Endometrial microvascular endothelial cells (primary cell): ENCODE data around the gene ICE2. TPM values are rescaled to one million over a fixed set of nuclear protein-coding genes. Genes with fewer than 3 reads are reported as not detected.
"Not testable (repeated sequence)": the region's sequence is repeated elsewhere in the genome, so short reads cannot be mapped to it uniquely, and the experiment has no call there.

Source experiments
- in situ Hi-C: cut with HindIII; loops from 2 replicates; pipeline ENCODE4 v1.10.0; 2017; ENCODE audit warnings: low sequenced_read_pairs, low pct_unique_long_range_greater_than_20kb; ENCODE audit errors: inconsistent ontology term
- total RNA-seq: library from RNA; depleted of rRNA; stranded (reverse); fragments of >200 nt; gene quantifications from one replicate; pipeline ENCODE4 v1.2.3, GENCODE V29; 2015; ENCODE audit errors: inconsistent ontology term

Gene ICE2
- total RNA-seq, 1 donor from 2014 or later = 23.0 TPM

DNA sequence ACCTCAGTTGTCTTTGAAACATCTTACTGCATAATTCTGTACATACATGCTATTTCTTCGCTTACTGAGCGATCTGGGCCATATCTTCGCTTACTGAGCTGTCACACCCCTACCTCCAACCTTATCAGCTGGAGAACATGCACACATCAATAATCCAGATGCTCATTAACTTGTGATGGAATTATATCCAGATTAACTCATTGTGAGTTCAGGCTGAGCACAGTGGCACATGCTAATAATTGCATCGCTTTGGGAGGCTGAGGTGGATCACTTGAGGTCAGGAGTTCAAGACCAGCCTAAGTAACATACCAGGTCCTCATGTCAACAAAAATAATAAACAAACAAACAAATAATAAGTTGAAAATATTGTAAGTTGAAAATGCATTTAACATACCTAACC, 61.8 kb downstream of the ICE2 start:
- in situ Hi-C loops = no loop called here

DNA sequence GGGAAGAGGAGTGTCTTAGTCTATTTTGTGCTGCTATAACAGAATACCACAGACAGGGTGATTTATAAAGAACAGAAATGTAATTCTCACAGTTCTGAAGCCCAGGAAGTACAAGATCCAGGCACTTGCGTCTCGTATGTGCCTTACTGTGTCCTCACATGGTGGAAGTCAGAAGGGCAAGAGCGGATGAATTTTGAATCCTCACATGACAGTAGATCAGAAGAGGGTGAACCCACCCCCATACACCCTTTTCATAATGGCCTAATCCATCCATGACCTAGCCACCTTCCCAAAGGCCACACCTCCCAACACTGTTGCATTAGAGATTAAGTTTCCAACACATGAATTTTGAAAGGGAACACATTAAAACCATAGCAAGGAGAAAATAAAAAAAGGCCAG, 62.5 kb downstream of the ICE2 start:
- in situ Hi-C loops = no loop called here

DNA sequence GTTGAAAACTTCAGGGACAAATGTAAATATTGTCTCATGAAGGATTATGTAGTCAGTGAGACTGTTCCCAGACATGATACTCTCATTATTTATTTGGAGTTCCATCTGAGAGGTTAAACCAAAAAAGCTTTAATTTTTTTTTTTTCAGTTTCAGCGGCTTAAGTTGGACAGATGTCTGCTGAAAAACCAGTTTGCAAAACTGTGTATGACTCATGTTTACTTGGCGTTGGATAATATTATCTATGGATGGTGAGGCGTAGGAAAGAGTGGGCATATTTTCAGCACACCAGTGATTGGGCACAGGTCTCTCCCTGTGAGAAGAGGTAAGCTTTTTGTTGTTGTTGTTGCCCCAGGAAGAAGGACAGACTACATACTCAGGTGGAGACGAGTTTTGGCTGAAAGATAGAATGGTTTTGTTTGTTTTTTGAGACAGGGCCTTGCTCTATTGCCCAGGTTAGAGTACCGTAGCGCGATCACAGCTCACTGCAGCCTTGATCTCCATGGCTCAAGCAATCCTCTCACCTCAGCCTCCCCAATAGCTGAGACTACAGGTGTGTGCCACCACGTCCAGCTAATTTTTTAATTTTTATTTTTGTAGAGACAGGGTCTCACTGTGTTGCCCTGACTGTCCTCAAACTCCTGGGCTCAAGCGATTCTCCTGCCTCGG, 64.8 kb downstream of the ICE2 start:
- in situ Hi-C loops = no loop called here

DNA sequence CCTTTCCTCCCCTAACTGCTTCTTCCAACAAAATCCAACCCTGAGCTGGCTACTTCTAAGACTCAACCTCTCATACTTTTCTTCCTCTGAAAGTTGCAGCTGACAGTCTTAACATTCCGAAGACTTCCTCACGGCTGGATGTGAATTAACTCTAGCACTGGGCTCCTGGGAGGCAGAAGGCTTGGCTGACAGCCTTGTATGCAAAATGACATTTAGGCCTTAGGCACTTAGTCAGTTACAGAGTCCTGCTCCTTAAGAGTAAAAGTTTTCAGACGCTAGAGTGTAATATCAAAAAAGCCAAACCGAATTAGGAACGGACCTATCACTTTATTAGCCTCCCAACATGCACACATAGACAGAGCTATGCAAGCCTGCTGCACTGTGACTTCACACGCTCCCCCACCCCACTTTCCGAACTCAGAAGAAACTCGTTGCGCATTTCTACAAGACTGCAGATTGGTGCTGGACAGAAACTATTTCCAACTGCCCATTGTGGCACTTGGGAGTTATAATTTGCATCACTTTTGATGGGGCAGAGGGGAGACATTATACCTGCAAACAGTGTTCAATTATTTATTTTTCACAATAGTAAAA, 65.6 kb downstream of the ICE2 start:
- in situ Hi-C loops = no loop called here

DNA sequence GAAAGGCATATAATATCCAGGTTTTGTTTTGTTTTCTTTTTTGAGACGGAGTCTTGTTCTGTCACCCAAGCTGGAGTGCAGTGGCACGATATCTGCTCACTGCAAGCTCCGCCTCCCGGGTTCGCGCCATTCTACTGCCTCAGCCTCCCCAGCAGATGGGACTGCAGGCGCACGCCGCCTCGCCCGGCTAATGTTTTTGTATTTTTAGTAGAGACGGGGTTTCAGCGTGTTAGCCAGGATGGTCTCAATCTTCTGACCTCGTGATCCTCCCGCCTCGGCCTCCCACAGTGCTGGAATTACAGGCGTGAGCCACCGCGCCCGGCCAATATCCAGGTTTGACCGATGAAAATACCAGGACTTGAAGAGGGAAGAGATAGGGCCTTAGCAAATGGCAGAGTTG, 66.1 kb downstream of the ICE2 start:
- in situ Hi-C loops = not testable (repeated sequence)

DNA sequence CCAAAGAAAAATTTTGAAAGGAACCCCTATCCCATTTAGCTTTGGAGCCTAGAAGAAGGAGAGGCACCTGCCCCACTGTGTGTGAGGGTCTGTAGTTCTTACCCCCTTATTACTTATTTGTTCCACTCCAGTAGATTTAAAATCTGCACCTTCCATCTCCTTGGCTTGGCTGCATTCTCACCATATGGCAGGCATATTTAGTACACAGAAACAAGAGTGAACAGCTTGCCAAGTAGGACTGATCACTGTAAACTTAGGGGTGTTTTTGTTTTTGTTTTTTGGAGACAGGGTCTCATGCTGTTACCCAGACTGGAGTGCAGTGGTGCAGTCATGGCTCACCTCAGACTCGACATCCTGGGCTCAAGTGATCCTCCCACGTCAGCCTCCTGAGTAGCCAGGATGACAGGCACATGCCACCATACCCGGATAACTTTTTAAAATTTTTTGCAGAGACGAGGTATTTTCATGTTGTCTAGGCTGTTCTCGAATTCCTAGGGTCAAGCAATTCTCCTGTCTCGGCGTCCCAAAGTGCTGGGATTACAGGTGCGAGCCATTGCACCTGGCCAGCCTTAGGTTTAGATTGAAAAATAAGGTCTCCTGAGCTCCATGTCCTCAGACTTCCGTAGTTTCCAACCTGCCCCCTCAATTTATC, 67.0 kb downstream of the ICE2 start:
- in situ Hi-C loops = no loop called here

DNA sequence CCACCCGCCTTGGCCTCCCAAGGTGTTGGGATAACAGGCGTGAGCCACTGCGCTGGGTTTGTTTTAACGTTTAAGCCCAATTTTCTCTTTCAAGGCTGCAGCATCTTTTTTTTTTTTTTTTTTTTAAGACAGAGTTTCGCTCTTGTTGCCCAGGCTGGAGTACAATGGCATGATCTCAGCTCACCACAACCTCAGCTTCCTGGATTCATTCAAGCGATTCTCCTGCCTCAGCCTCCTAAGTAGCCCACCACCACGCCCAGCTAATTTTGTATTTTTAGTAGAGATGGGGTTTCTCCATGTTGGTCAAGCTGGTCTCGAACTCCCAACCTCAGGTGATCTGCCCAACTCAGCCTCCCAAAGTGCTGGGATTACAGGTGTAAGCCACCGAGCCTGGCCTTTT, 68.6 kb downstream of the ICE2 start:
- in situ Hi-C loops = not testable (repeated sequence)

DNA sequence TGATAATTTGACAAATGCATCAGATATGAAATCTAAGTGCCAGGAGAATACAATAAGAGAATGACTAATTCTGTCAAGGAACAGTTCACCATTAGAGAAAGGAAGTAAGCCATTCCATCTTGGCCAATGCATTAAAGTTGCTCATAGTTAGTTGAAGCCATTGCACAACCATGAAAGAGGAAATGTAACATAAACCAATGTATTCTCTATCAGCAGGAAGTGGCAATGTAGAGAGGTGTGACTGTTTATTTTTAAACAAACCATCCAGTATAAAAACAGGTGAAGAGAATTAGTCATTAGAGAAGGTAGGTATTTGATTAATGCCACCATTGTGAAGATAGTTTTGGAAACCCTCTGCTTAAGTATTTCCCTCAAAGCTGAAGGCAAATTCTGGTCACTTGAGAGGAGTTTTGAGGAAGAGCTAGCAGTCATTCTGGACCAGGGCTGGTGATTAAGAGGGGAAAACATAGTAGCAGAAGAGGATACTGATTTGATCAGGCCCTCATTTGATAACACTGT, 70.4 kb downstream of the ICE2 start:
- in situ Hi-C loops = no loop called here

DNA sequence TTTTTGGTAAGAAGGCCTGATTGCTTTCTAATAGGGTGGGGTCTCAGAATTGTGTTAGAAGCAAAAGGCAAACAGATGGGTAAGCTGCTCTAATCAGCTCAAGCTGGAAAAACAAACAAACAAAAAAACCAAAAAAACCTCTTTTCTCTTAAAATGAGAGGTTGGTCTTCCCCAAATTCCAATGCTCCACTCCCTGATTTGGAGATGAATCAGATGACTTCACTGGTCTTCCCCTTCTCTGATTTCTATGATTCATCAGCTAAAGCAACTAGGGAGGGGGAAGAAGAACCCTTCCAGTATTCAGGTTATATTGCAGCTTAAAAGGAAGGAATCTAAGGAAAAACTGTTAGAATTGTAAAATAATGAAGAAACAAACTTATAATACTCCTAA, 71.5 kb downstream of the ICE2 start:
- in situ Hi-C loops = no loop called here

DNA sequence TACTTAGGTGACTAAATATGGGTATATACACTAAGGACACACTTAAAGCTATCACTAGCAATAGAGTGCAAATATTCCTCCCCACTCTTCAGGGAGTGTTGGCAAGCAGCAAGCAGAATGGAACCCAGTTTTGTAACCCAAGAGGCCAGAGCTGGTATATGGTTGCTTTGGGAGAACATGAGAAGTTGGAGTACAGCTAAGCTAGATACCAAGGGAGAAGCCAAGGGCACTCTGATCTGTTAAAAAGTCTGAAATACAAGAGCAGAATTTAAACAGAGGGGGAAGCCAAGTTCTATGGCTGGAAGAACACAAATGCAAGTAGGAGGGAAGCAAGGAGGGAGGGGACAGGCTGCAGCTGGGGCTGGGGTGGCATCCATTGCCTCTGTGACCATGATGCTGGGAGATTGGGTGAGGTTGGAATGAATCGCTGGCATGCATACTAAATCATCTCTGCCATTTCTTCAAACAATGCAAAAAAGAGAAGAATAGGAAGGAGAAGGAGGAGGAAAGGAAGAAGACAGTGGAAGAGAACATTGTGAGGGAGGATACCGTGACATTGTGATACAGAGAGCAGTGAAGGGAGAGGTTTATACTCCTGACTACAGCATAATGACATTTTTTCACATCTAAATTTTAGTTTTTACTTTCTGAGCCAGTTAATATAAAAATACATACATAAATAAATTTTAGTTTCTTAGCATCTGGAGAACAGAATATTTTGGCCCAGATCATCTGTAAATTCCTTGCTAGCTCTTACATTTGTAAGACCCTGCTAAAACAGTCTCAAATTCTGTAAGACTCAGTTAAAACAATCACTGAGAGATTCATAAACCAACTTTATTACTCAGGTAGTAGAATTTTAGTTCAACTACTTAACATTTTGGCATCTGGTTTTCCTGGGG, 72.2 kb downstream of the ICE2 start:
- in situ Hi-C loops = no loop called here

DNA sequence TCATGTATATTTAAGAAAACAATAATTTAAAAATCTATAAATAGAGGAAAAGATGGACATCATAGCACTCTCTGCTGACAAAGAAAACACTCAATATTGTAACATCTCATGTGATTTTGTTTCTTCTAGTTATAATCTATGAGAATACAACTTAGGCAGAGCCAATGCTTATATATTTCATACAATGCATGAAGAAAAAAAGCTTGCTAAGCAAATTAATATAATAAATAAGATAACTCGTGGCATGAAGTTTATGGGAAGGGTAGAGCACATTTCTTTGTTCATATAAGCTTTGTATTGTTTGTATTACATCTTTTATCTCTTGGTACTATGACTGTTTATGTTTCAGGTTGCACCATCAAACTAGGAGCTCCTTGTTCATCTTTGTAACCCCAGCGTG, 73.5 kb downstream of the ICE2 start:
- in situ Hi-C loops = no loop called here

DNA sequence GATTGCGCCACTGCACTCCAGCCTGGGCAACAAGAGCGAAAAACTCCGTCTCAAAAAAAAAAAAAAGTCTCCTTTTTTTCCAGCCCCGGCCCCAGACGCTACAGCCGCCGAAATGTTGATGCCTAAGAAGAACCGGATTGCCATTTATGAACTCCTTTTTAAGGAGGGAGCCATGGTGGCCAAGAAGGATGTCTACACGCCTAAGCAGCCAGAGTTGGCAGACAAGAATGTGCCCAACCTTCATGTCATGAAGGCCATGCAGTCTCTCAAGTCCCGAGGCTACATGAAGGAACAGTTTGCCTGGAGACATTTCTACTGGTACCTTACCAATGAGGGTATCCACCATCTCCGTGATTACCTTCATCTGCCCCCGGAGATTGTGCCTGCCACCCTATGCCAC, 74.6 kb downstream of the ICE2 start:
- in situ Hi-C loops = not testable (repeated sequence)

DNA sequence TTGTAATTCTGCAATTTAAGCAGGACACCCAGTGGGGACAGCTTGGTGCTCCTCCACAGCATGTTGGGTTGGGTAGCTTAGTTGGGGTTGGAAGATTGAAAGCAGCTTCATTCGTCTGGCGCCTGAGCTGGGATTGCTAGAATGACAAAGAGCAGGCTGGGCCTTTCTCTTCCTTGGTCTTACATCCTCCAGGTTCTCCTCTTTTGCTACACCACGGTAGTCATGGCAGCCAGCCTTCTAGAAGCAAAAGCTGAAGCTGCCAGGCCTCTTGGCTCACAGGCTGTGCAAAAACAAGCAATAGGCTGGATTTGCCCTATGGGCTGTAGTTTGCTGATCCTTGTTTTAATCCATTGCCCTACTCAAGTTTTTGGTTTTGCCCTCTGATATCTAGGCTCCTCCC, 78.0 kb downstream of the ICE2 start:
- in situ Hi-C loops = no loop called here

DNA sequence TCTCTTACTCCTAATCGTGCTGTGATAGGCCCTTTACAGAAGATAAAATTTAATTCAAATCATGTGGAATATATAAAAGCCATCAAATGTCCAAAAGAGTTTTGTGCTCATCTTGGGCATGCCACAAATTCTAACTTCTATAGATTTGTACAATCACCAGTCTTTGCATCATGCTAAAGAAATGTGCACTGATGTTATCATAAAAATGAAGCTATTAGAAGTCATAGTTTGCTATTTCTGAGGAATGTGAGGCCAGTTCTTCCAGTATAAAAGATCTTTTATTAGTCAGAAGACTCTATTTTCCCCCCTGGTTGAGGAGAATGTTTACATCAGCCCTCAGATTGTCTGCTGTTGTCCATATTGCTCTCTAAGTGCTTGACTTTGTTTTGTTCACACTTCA, 79.0 kb downstream of the ICE2 start:
- in situ Hi-C loops = no loop called here

DNA sequence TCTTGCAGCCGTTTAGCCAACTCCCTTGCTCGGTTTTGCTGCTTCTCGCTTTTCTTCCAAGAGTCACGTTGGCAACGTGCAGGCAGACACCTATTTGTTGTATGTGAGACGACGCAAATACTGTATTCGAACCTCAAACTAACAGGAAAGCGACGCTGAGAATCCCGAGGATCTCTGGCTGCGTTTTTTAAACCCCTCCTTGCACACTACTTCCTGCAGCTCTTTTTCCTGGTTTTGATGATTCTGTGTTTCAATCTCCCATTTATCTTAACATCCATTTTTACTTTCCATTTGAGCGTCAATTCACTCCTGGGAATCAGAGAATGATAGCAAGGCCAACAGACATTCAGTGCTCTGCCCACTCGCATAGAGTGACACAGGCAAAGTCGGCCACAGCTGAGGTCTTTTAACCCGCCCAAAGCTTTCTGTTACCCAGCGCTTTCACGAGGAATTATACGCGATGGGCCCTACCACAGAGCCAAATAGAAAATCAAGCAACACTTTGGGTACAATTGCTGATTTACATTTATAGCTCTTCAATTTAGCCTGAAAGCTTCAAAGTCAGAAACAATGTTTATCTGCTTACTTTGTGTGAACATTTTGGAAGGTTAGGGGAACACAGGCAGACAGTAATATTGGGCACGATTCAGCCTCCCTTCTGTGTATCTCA, 79.6 kb downstream of the ICE2 start:
- in situ Hi-C loops = no loop called here

DNA sequence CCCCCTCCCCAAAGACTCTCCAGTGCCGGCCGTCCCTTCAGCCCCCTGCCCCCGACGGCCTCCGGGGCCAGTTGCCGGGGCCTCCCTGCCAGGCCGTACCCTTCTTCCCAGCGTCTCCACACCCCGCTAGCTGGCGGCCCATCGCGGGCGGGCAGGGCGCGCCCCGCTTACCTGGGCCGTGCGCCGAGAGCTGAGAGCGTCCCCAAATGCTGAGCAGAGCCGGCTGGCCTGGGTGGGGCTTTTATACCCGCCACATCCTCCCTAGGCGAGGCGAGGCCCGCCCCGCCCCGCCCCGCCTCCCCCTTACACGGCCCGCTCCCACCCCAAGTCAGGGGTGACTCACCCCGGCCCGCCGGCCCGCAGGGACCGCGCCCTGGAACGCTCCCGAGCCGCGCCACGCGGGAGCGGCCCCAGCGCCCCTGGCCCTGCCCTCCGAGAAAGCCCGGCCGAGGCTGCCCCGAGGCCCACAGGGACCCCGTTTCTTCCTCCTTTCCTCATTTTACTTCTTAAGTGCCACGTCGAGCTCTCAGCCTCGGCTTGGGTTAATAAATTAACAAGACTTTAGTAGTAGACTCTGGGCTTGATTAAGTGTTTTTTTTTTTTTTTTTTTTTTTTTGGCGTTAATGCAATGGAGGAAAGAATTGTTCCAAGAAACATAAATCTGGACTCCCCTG, 81.0 kb downstream of the ICE2 start, which contains the start of gene ANXA2:
Gene ANXA2 (minus strand): TSS at position 215 of the 674 bp plus-strand sequence. CDS start 11,911 bp downstream, outside the sequence.
- in situ Hi-C loops = no loop called here

DNA sequence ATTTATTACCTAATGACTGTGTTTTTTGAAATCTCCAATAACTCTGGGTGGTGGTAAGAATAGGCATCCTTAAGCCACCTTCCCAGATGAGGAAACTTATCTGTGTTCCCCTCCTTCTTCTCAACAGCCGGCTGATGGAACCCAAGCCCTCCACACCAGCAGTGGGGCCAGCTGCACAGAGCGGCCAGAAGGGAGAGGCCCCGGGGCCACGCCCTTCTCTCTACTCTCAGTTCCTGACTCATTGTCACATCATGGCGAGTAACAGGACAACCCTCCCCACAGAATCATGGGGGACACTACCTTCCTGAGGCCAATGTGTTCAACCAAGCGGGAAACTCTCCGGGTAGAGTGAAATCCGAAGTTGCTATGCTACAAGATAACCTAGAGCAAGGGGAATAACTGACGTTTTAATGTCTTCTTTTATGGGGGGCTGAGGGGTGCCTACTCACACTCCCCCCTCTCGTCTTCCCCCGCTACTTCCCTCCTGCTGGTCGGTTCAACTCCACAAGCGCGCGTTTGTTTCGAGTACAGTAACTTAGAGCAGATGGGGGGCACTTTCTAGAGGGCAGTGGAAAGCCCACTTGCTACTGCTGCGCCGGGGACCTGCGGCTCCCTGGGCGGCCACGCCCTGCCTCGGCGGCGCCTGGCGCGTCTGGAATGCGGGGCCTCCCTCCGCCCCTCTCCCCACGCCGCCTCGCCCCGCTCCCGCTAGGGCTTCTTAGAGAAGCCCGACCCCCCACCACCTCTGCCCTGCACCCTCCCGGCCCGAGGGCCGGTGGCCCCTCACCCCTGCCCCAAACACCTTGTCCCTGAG, 81.8 kb downstream of the ICE2 start:
- in situ Hi-C loops = no loop called here
